ENCODE measurements around the gene SASS6.

- TF ChIP-seq CTCF (IDR thresholded peaks at IDR 0.05; ENCODE audit: extremely low read depth in 1 of 2, insufficient read depth in 1 of 2, low read depth in 1 of 2, low read length in 2 of 2) = no peak
- no peak for TF ChIP-seq EZH2 (IDR thresholded peaks at IDR 0.05; ENCODE audit: borderline replicate concordance, low read depth, low read length, severe bottlenecking)
- no peak for TF ChIP-seq POLR2AphosphoS5 (IDR thresholded peaks at IDR 0.05; ENCODE audit: insufficient read depth, low read depth, low read length)
Measured at GRCh38 chr1:100127226-100127625, 5.5 kb downstream of the SASS6 start.
